Activated naive CD4-positive, alpha-beta T cell treated with anti-CD3 and anti-CD28 coated beads for 36 hours (primary cell): ENCODE results near the gene FAM53A. TPM values are rescaled to one million over a fixed set of nuclear protein-coding genes. Genes with fewer than 3 reads are reported as not detected.

Source experiments
- CTCF ChIA-PET: fragments of 350-600 bp; sonication (Branson Sonifier 250); formaldehyde crosslinking; loops from one replicate; lab custom pipeline; 2021; ENCODE audit warnings: antibody characterized with exemption; lab: Charles Lee
- DNase-seq: peaks from one replicate; pipeline ENCODE4 v3.0.0-alpha.2; 2020
- H3K27ac Mint-ChIP-seq: one replicate; pipeline ENCODE4 v1.8.0; 2021; ENCODE audit warnings: mild to moderate bottlenecking, mixed read lengths
- H3K27me3 Mint-ChIP-seq: one replicate; pipeline ENCODE4 v1.8.0; 2021; ENCODE audit warnings: low read depth, mixed read lengths
- H3K36me3 Mint-ChIP-seq: one replicate; pipeline ENCODE4 v1.8.0; 2021; ENCODE audit warnings: low read depth, mixed read lengths
- H3K4me1 Mint-ChIP-seq: one replicate; pipeline ENCODE4 v1.8.0; 2021; ENCODE audit warnings: low read depth, mixed read lengths
- H3K4me3 Mint-ChIP-seq: one replicate; pipeline ENCODE4 v1.8.0; 2021; ENCODE audit warnings: mild to moderate bottlenecking, moderate library complexity, mixed read lengths
- H3K9me3 Mint-ChIP-seq: one replicate; pipeline ENCODE4 v1.8.0; 2021; ENCODE audit warnings: mixed read lengths
- intact Hi-C: fragments of 100-400 bp; cut with micrococcal nuclease; formaldehyde crosslinking; loops from one replicate; pipeline ENCODE4 v1.15.1; 2023
- total RNA-seq, 2 experiments: library from RNA; stranded (reverse); gene quantifications; one replicate each; pipeline ENCODE4 v1.2.3, GENCODE V29; 2021

Gene FAM53A
- total RNA-seq, 2 experiments from 2014 or later: 2.6 to 3.0 TPM

GRCh38 chr4:1628892-1629698, 55.0 kb downstream of the FAM53A start:
- intact Hi-C loops: loop anchor here (2.0 kb wide), 1 partner anchor 272 kb away; no protein-coding TSS in a partner anchor
- Mint-ChIP-seq H3K9me3 (no peaks in the 10 kb centered on the region), H3K27ac (no peak overlapping the region), H3K4me3 (no peak overlapping the region), H3K27me3 (no peaks in the 10 kb centered on the region), H3K4me1 (no peaks in the 10 kb centered on the region), H3K36me3 (no peaks in the 10 kb centered on the region)
- CTCF ChIA-PET: interaction anchor here (0.6 to 1.6 kb wide), 11 partner anchors 12 to 458 kb away, joined by 3 to 7 read pairs (median 3); no protein-coding TSS in a partner anchor
- peak; percentile 78 for DNase-seq

GRCh38 chr4:1627417-1628313, 56.4 kb downstream of the FAM53A start:
- no peaks in the 10 kb centered on the region for H3K36me3 Mint-ChIP-seq
- no peaks in the 10 kb centered on the region for H3K4me1 Mint-ChIP-seq
- CTCF ChIA-PET: no interaction called here
- no peaks in the 10 kb centered on the region for H3K9me3 Mint-ChIP-seq
- no peak overlapping the region for H3K27ac Mint-ChIP-seq
- intact Hi-C loops: loop anchor here (2.0 kb wide), 1 partner anchor 271 kb away; no protein-coding TSS in a partner anchor
- H3K4me3 Mint-ChIP-seq: no peak overlapping the region
- DNase-seq: no peak
- H3K27me3 Mint-ChIP-seq: no peaks in the 10 kb centered on the region

GRCh38 chr4:1626941-1627340, 57.2 kb downstream of the FAM53A start:
- Mint-ChIP-seq H3K27me3 (no peaks in the 10 kb centered on the region), H3K27ac (no peak overlapping the region), H3K9me3 (no peaks in the 10 kb centered on the region), H3K36me3 (no peaks in the 10 kb centered on the region), H3K4me1 (no peaks in the 10 kb centered on the region), H3K4me3 (no peak overlapping the region)
- CTCF ChIA-PET: no interaction called here
- no peak for DNase-seq
- intact Hi-C loops: no loop called here

- H3K9me3 Mint-ChIP-seq: no peaks in the 10 kb centered on the region
- H3K4me3 Mint-ChIP-seq: no peak overlapping the region
- intact Hi-C loops: no loop called here
- peak overlapping the region; percentile 53 for H3K27ac Mint-ChIP-seq
- no peaks in the 10 kb centered on the region for H3K4me1 Mint-ChIP-seq
- CTCF ChIA-PET: interaction anchor here (0.7 kb wide), 1 partner anchor 64 kb away, joined by 3 read pairs; no protein-coding TSS in a partner anchor
- no peak for DNase-seq
- H3K27me3 Mint-ChIP-seq: no peaks in the 10 kb centered on the region
- no peaks in the 10 kb centered on the region for H3K36me3 Mint-ChIP-seq
Observed at GRCh38 chr4:1626151-1626550, 58.0 kb downstream of the FAM53A start.

- H3K9me3 Mint-ChIP-seq: no peaks in the 10 kb centered on the region
- intact Hi-C loops: no loop called here
- CTCF ChIA-PET: interaction anchor here (0.7 kb wide), 1 partner anchor 65 kb away, joined by 3 read pairs; no protein-coding TSS in a partner anchor
- no peak overlapping the region for H3K4me3 Mint-ChIP-seq
- H3K36me3 Mint-ChIP-seq: no peaks in the 10 kb centered on the region
- no peak for DNase-seq
- no peak overlapping the region for H3K27ac Mint-ChIP-seq
- peaks cover 1% of the 10 kb centered on the region for H3K4me1 Mint-ChIP-seq
- no peaks in the 10 kb centered on the region for H3K27me3 Mint-ChIP-seq
Observed at GRCh38 chr4:1625600-1626138, 58.4 kb downstream of the FAM53A start.

- no peaks in the 10 kb centered on the region for H3K27me3 Mint-ChIP-seq
Observed at GRCh38 chr4:1624519-1624910, 59.6 kb downstream of the FAM53A start.

GRCh38 chr4:1623821-1624518, 60.1 kb downstream of the FAM53A start:
- H3K4me1 Mint-ChIP-seq: peaks cover 6% of the 10 kb centered on the region
- CTCF ChIA-PET: no interaction called here
- no peak overlapping the region for H3K4me3 Mint-ChIP-seq
- H3K36me3 Mint-ChIP-seq: no peaks in the 10 kb centered on the region
- H3K27ac Mint-ChIP-seq: no peak overlapping the region
- no peaks in the 10 kb centered on the region for H3K9me3 Mint-ChIP-seq
- intact Hi-C loops: no loop called here
- H3K27me3 Mint-ChIP-seq: no peaks in the 10 kb centered on the region
- DNase-seq: no peak

More at GRCh38 chr4:1624519-1624910, 59.6 kb downstream of the FAM53A start:
- DNase-seq: no peak
- Mint-ChIP-seq H3K9me3 (no peaks in the 10 kb centered on the region), H3K27ac (no peak overlapping the region), H3K4me3 (no peak overlapping the region), H3K4me1 (peaks cover 6% of the 10 kb centered on the region), H3K36me3 (no peaks in the 10 kb centered on the region)
- CTCF ChIA-PET: no interaction called here
- intact Hi-C loops: no loop called here

- Mint-ChIP-seq H3K27ac (no peak overlapping the region), H3K27me3 (no peaks in the 10 kb centered on the region), H3K36me3 (no peaks in the 10 kb centered on the region), H3K4me1 (peaks cover 6% of the 10 kb centered on the region), H3K9me3 (no peaks in the 10 kb centered on the region), H3K4me3 (no peak overlapping the region)
- DNase-seq: no peak
- CTCF ChIA-PET: no interaction called here
- intact Hi-C loops: no loop called here
Observed at GRCh38 chr4:1623400-1623799, 60.7 kb downstream of the FAM53A start.

GRCh38 chr4:1622956-1623355, 61.2 kb downstream of the FAM53A start:
- CTCF ChIA-PET: no interaction called here
- H3K27ac Mint-ChIP-seq: no peak overlapping the region
- H3K27me3 Mint-ChIP-seq: no peaks in the 10 kb centered on the region
- no peaks in the 10 kb centered on the region for H3K9me3 Mint-ChIP-seq
- intact Hi-C loops: no loop called here
- H3K4me3 Mint-ChIP-seq: no peak overlapping the region
- DNase-seq: no peak
- H3K36me3 Mint-ChIP-seq: no peaks in the 10 kb centered on the region
- peaks cover 6% of the 10 kb centered on the region for H3K4me1 Mint-ChIP-seq

- Mint-ChIP-seq H3K4me1 (peaks cover 6% of the 10 kb centered on the region), H3K4me3 (no peak overlapping the region), H3K27ac (no peak overlapping the region), H3K36me3 (no peaks in the 10 kb centered on the region), H3K27me3 (no peaks in the 10 kb centered on the region), H3K9me3 (peaks cover 1% of the 10 kb centered on the region)
- CTCF ChIA-PET: no interaction called here
- intact Hi-C loops: no loop called here
- DNase-seq: no peak
Observed at GRCh38 chr4:1622238-1622637, 61.9 kb downstream of the FAM53A start.

- Mint-ChIP-seq H3K27me3 (no peaks in the 10 kb centered on the region), H3K36me3 (no peaks in the 10 kb centered on the region), H3K4me1 (peaks cover 6% of the 10 kb centered on the region), H3K9me3 (peaks cover 1% of the 10 kb centered on the region), H3K27ac (no peak overlapping the region), H3K4me3 (no peak overlapping the region)
- intact Hi-C loops: no loop called here
- CTCF ChIA-PET: no interaction called here
- DNase-seq: no peak
Observed at GRCh38 chr4:1621526-1621925, 62.6 kb downstream of the FAM53A start.
